OCI-LY1 (cell line): Measurements from ENCODE around the gene REXO4.

Source experiments
- H2AFZ ChIP-seq: fragments of 200-600 bp; sonication (generic), shearing (Covaris generic); 2 replicates; pipeline ENCODE4 v1.6.0; 2014; ENCODE audit warnings: antibody characterized with exemption, mild to moderate bottlenecking, low read length
- H3F3A ChIP-seq: fragments of 200-600 bp; sonication (generic), shearing (Covaris generic); 2 replicates; pipeline ENCODE4 v1.6.0; 2014; ENCODE audit warnings: mild to moderate bottlenecking, antibody characterized with exemption, low read length, moderate library complexity; ENCODE audit not compliant: insufficient read depth
- H3K27ac ChIP-seq: fragments of 200-600 bp; sonication (generic); 2 replicates; pipeline ENCODE4 v1.5.1; 2014; ENCODE audit warnings: low read length, mixed run types, mild to moderate bottlenecking, low read depth; ENCODE audit not compliant: poor library complexity, severe bottlenecking
- H3K27me3 ChIP-seq: fragments of 200-600 bp; sonication (generic); 2 replicates; pipeline ENCODE4 v1.6.0; 2014; ENCODE audit warnings: antibody characterized with exemption, mild to moderate bottlenecking, low read length, moderate library complexity; ENCODE audit not compliant: insufficient read depth
- H3K36me3 ChIP-seq: fragments of 200-600 bp; sonication (generic); 2 replicates; pipeline ENCODE4 v1.6.1; 2014; ENCODE audit warnings: mild to moderate bottlenecking, antibody characterized with exemption, low read length, moderate library complexity, mixed read lengths; ENCODE audit not compliant: insufficient read depth
- H3K4me1 ChIP-seq: fragments of 200-600 bp; sonication (generic); 2 replicates; pipeline ENCODE4 v1.5.1; 2014; ENCODE audit warnings: mild to moderate bottlenecking, low read length, moderate library complexity; ENCODE audit not compliant: insufficient read depth, severe bottlenecking
- H3K4me2 ChIP-seq: fragments of 200-600 bp; sonication (generic), shearing (Covaris generic); 2 replicates; pipeline ENCODE4 v1.6.1; 2014; ENCODE audit warnings: low read length
- H3K4me3 ChIP-seq: fragments of 200-600 bp; sonication (generic); 2 replicates; pipeline ENCODE4 v1.5.1; 2014; ENCODE audit warnings: low read length, low read depth, mild to moderate bottlenecking, mixed read lengths; ENCODE audit not compliant: poor library complexity, severe bottlenecking
- H3K79me2 ChIP-seq: fragments of 200-600 bp; shearing (Covaris generic); 2 replicates; pipeline ENCODE4 v1.6.1; 2016; ENCODE audit warnings: mixed run types, low read length, mixed read lengths; ENCODE audit not compliant: insufficient read depth
- H3K9ac ChIP-seq: fragments of 200-600 bp; sonication (generic), shearing (Covaris generic); 2 replicates; pipeline ENCODE4 v1.6.1; 2014; ENCODE audit warnings: mild to moderate bottlenecking, low read length, mixed read lengths
- H3K9me2 ChIP-seq: fragments of 200-600 bp; sonication (generic), shearing (Covaris generic); 2 replicates; pipeline ENCODE4 v1.6.1; 2014; ENCODE audit warnings: low read depth, mild to moderate bottlenecking, low read length, mixed read lengths
- H3K9me3 ChIP-seq: fragments of 200-600 bp; shearing (Covaris generic); 2 replicates; pipeline ENCODE4 v1.6.1; 2014; ENCODE audit warnings: low read length, mixed read lengths
- H4K20me1 ChIP-seq: fragments of 200-600 bp; sonication (generic), shearing (Covaris generic); 2 replicates; pipeline ENCODE4 v1.6.0; 2016; ENCODE audit warnings: mild to moderate bottlenecking, low read length; ENCODE audit not compliant: insufficient read depth
- EZH2 ChIP-seq: fragments of 200-600 bp; sonication (generic), shearing (Covaris generic); IDR thresholded peaks from 2 replicates; pipeline ENCODE4 v1.8.0; 2017; ENCODE audit warnings: borderline replicate concordance, mixed run types, mild to moderate bottlenecking, antibody characterized with exemption, low read length, moderate library complexity, mixed read lengths
- TF ChIP-seq, protein P1 (sequence below): fragments of 200-600 bp; sonication (generic), shearing (Covaris generic); IDR thresholded peaks from 2 replicates; pipeline ENCODE4 v1.5.1; 2017; ENCODE audit warnings: mild to moderate bottlenecking, antibody characterized with exemption, low read length, moderate library complexity, mixed read lengths

REXO4 gene

DNA sequence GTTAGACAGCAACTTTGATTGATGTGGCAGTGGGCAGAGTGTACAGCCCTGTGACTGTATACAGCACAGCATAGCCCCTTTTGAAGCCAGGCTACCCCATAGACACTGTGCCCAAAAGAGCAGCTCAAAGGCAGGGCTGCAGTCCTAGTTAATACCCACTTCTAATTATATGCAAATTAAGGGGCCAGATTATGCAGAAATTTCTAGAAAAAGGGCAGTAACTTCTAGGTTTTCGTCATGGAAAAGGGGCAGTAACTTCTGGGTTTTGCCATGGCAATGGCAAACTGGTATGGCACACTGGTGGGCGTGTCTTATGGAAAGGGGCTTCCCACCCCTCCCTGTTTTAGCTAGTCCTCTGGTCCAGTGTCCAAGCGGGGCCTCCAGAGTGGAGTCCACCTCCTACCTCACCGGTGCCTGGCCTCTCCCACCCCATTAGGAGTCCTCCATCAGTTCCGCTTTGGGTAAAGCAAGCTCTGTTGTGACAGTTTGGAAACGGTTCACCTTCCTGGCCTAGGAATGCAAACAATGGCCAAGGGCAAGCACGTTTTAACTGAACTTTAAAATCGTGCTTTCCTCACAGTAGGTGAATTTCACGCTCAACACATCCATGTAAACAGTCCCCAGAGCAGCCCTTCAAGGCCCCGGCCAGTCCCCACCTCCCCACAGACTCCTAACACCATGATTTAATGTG is 10.0 kb upstream of the REXO4 start:
- no peak overlapping the region for H3K27ac ChIP-seq
- no peak overlapping the region for H3K9ac ChIP-seq
- peaks cover 13% of the 10 kb centered on the region; the same call in 1 of the 2 replicates for H3K27me3 ChIP-seq
- no peak overlapping the region for H3K4me2 ChIP-seq
- H3K4me3 ChIP-seq: no peak overlapping the region
- no peak overlapping the region for H2AFZ ChIP-seq
- TF ChIP-seq, protein P1, sequence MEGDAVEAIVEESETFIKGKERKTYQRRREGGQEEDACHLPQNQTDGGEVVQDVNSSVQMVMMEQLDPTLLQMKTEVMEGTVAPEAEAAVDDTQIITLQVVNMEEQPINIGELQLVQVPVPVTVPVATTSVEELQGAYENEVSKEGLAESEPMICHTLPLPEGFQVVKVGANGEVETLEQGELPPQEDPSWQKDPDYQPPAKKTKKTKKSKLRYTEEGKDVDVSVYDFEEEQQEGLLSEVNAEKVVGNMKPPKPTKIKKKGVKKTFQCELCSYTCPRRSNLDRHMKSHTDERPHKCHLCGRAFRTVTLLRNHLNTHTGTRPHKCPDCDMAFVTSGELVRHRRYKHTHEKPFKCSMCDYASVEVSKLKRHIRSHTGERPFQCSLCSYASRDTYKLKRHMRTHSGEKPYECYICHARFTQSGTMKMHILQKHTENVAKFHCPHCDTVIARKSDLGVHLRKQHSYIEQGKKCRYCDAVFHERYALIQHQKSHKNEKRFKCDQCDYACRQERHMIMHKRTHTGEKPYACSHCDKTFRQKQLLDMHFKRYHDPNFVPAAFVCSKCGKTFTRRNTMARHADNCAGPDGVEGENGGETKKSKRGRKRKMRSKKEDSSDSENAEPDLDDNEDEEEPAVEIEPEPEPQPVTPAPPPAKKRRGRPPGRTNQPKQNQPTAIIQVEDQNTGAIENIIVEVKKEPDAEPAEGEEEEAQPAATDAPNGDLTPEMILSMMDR: no peak
- no peak for TF ChIP-seq EZH2
- no peaks in the 10 kb centered on the region for H4K20me1 ChIP-seq
- H3K79me2 ChIP-seq: no peaks in the 10 kb centered on the region
- H3K36me3 ChIP-seq: no peaks in the 10 kb centered on the region
- H3K9me3 ChIP-seq: no peaks in the 10 kb centered on the region
- no peaks in the 10 kb centered on the region for H3F3A ChIP-seq
- no peaks in the 10 kb centered on the region for H3K9me2 ChIP-seq
- H3K4me1 ChIP-seq: no peaks in the 10 kb centered on the region

DNA sequence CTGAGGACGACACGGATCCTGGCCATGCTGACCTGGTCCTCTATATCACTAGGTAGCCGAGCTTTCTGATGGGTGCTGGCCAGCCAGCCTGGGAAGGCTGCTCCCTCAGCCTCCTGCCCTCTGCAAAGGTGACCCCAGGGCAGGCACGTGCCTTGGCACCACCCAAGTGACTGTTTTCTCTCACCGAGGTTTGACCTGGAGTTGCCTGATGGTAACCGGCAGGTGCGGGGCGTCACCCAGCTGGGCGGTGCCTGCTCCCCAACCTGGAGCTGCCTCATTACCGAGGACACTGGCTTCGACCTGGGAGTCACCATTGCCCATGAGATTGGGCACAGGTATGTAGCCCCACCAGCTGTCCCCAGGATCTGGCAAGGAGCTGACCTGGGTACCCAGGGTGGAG is 8.2 kb upstream of the REXO4 start:
- Histone ChIP-seq H3K27me3 (peaks cover 13% of the 10 kb centered on the region; the same call in 1 of the 2 replicates), H3K9me2 (no peaks in the 10 kb centered on the region), H3K27ac (no peak overlapping the region), H3K79me2 (no peaks in the 10 kb centered on the region), H2AFZ (no peak overlapping the region), H4K20me1 (no peaks in the 10 kb centered on the region), H3K4me3 (no peak overlapping the region), H3K9ac (no peak overlapping the region), H3K36me3 (no peaks in the 10 kb centered on the region), H3K4me1 (no peaks in the 10 kb centered on the region), H3K4me2 (no peak overlapping the region), H3K9me3 (no peaks in the 10 kb centered on the region), H3F3A (no peaks in the 10 kb centered on the region)
- TF ChIP-seq, protein P1: no peak
- no peak for TF ChIP-seq EZH2

DNA sequence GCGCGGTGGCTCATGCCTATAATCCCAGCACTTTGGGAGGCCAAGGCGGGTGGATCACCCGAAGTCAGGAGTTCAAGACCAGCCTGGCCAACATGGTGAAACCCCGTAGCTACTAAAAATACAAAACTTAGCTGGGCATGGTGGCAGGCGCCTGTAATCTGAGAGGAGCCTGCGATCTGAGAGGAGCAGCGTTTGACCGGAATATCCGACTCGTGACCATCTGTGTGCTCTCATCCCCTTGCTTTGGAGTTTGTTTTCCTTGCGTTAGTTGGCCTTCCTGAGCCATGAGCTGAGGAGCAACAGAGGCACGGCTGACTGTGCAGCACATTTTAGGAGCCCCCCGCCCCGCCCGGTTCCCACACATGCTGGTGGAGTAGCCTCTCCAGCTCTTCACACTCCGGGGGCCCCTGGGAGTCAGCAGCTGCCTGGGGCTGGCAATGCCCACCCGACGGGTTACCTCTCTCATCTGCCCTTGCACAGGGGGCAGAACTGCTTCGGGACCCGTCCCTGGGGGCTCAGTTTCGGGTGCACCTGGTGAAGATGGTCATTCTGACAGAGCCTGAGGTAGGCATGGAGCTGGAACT is 7.3 kb upstream of the REXO4 start:
- Histone ChIP-seq H3K4me2 (no peak overlapping the region), H3K36me3 (no peaks in the 10 kb centered on the region), H3K27ac (no peak overlapping the region), H4K20me1 (no peaks in the 10 kb centered on the region), H3K9me2 (no peaks in the 10 kb centered on the region), H3F3A (no peaks in the 10 kb centered on the region), H3K79me2 (no peaks in the 10 kb centered on the region), H3K4me3 (no peak overlapping the region), H3K4me1 (peaks cover 7% of the 10 kb centered on the region), H2AFZ (no peak overlapping the region), H3K9me3 (no peaks in the 10 kb centered on the region), H3K9ac (no peak overlapping the region), H3K27me3 (peaks cover 13% of the 10 kb centered on the region; the same call in 1 of the 2 replicates)
- TF ChIP-seq, protein P1: no peak
- no peak for TF ChIP-seq EZH2
